Anterior cingulate cortex (tissue), 58 donors: ENCODE measurements around the gene TCF4.

Experiments used
- DNase-seq, 58 donors: peaks; one replicate each; lab custom pipeline; 2025; lab: John Stamatoyannopoulos, UW

TCF4 gene

DNA sequence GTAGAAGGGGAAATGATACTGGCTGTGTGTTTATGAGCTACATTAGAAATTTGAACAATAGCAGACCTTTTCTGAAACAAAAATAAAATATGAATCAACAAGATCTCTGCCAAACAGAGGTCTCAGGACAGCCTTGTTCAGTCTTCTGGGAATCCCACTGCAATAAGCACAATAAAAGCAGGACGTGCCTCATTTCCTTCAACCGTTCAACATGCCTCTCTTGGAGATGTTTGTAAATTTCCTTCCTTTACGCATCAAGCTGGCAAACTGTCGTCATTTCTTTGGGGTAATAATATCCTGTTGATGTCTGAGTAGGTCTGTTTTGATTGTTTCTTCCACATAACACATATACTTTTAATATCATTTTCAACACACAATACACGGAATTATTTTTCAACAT, 77.2 kb downstream of the TCF4 start:
- DNase-seq, result no peak

GRCh38 chr18:55509631-55510324, 78.2 kb downstream of the TCF4 start:
- DNase-seq, result no peak

DNA sequence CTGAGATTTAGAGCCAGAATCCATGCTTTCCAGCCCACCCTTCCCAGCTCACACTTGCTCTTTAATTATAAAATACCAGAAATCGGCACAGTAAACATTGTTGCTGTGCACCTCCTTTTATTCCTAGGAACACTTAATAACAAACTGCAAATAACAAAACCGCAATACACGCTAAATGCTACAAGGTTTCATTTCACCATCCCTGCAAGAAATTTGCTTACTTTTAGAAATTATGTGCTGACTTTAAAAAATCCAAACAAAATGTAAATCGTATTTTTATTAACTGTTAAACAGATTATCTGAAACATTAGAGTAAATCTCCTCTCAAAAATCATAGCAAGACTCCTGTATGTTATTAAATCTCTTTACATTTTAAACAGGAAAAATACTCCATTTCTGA, 79.3 kb downstream of the TCF4 start:
- DNase-seq, result no peak

GRCh38 chr18:55506074-55506473, 81.9 kb downstream of the TCF4 start:
- no peak for DNase-seq

DNA sequence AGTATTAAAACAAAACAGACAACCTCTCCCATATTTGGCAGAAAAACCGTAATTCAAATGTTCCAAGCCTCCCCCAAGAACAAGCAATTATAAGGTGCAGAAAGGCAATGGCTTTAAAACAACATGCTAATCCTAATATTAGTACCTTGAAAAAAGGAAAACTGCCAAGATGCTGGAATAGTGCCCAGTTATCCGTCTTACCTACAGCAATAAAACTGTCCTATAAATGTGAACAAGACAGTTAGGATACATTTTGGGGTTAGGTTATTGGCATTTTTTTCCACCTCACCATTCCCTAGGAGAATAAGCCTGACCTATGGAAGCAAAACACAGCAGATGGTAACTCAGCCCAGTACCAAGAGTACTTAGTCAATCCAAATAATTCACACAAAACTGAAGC, 83.2 kb downstream of the TCF4 start:
- no peak for DNase-seq

GRCh38 chr18:55503167-55503820, 84.7 kb downstream of the TCF4 start:
- DNase-seq, result no peak

DNA sequence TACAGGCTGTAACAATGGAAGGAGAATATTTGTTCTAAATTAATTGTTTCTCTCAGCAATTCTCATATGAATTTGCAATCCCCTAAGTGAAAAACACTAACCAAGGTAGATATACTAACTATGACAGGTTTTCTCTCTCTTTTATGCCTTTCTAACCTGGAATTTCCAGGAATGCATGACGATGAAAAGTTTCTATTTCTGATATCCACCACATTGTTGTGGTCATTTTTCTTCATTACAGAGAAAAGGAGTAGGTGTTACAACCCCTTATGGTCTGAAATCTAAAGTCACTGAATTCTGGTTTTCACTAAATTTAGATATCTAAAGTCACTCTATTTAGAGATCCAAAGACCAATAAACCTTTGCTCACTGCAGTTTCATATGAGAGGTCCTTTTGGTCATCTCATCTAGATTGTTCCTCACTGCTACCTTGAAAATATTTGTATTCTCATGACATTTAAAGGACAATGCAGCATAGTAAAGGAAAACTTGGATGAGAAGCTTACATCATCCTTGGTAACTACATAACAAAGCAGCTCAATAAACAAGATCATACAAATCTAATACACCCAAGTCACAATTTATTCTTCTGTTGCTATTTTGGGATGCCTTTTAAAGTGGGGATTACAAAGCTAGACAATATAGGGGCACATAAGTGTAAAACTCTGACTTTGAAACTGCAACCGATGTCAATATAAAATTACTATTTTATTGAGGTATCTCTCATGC, 85.8 kb downstream of the TCF4 start:
- DNase-seq, result no peak

GRCh38 chr18:55501579-55501978, 86.4 kb downstream of the TCF4 start:
- DNase-seq, result no peak

- DNase-seq, result no peak
Measured at GRCh38 chr18:55500316-55501086, 87.5 kb downstream of the TCF4 start.

GRCh38 chr18:55499526-55499925, 88.5 kb downstream of the TCF4 start:
- DNase-seq, result no peak

GRCh38 chr18:55497825-55498403, 90.1 kb downstream of the TCF4 start:
- DNase-seq, result peak in 1 of 58 donors; percentile 9

- DNase-seq, result no peak
Measured at GRCh38 chr18:55494899-55495298, 93.1 kb downstream of the TCF4 start.

DNA sequence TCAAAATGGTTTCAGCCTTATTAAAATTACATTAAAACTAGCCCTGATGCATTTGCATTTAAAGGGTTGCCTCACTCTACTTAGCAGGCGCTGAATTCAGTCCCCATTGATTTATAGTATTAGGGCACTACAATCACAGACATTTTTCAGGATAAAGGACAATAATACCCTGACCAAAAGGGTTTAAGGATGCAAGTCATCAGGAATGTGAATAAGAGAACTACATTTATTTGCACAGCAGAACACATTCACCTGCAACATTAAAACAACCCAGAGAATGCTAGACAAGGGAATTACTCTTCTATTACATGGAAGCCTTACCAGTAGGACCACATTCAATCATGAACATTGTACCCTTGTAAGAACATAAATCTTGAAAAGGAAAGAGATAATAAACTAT, 93.6 kb downstream of the TCF4 start:
- DNase-seq, result no peak

- no peak for DNase-seq
Measured at GRCh38 chr18:55491616-55492015, 96.4 kb downstream of the TCF4 start.

- DNase-seq, result no peak
Measured at GRCh38 chr18:55489034-55489986, 98.7 kb downstream of the TCF4 start.

DNA sequence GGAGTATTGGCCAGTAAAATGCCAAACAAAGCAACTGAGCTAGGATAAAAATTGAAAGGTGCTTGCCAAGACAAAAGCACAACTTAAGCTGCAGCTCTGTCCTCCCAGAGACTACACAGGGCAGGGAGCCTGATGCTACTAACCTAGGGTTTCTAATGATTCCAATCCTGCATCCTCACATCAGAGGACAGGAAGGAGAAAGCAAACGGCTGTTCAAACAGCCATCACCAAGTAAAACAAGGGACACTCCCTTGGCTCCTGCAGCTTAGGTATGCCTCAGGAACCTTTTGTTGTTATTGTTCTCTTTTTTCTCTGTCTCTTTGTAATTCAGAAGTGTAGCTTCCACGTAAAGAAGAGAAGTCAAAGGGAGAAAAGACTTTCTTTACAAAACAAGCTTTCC, 99.5 kb downstream of the TCF4 start:
- DNase-seq, result no peak

- DNase-seq, result no peak
Measured at GRCh38 chr18:55487997-55488396, 100.0 kb downstream of the TCF4 start.

DNA sequence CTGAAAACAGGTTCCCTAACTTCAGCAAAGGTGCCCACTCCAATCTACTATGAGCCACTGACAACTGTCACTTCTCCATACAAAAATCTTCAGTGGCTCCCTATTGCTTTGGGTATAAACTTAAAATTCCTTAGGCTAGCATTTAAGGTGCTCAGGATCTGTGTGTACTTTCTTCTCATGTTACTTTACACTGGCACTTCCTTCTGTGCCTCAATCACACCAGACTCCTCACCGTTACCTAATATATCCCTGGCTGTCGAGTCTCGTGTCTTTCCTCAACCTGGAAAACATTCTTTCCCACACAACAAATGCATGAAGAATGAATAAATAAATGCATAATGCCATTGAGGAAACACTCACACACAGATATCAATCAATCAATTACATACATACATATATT, 101.1 kb downstream of the TCF4 start:
- no peak for DNase-seq

DNA sequence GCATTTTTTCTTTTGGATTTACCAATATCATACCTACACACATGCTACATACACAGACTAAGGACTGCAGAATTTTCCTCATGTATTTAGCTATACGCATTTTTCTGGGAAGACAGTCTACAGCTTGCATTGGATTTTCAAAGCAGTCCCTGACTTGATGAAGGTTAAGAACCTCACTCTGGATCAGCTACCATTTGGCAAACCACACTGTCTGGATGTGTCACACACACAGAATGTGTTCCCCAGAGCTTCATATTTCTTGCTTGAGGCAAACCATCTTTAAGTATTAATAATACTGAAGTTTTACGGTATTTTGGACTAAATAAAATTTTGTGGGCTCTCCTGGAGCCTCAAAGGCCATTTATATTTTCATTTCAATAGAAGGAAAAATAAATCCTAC, 102.3 kb downstream of the TCF4 start:
- DNase-seq, result no peak
